Right lobe of liver (tissue), 6 donors: ENCODE data around the gene ADGRE3. TPM values are rescaled to one million over a fixed set of nuclear protein-coding genes. Genes with fewer than 3 reads are reported as not detected.

Source experiments
- ATAC-seq, 4 donors: fragments of 200-7000 bp; cut with Tn5 transposase; one replicate each; pipeline ENCODE4 v1.9.1; 2020; ENCODE audit warnings: mild to moderate bottlenecking in 4 of 4, moderate library complexity in 4 of 4
- DNase-seq, 3 donors: peaks; one replicate each; pipeline ENCODE4 v3.0.0-alpha.2; 2020
- H3K27ac ChIP-seq, 3 donors: fragments of 200-600 bp; one replicate each; pipeline ENCODE4 v1.8.0; 2022
- H3K27me3 ChIP-seq, 2 donors: fragments of 200-600 bp; one replicate each; pipeline ENCODE4 v1.8.0; 2022
- H3K36me3 ChIP-seq, 4 donors: fragments of 200-600 bp; sonication (generic) in 1 of 4; one replicate each; pipeline versions ENCODE4 v1.5.1 to v1.8.0; 2017 to 2022; ENCODE audit warnings: control low read depth in 1 of 4
- H3K4me1 ChIP-seq, 4 donors: fragments of 200-600 bp; sonication (generic) in 1 of 4; one replicate each; pipeline versions ENCODE4 v1.5.1 to v1.8.0; 2017 to 2022; ENCODE audit warnings: control low read depth in 1 of 4
- H3K4me3 ChIP-seq, 3 donors: fragments of 200-600 bp; one replicate each; pipeline ENCODE4 v1.8.0; 2022
- H3K9me3 ChIP-seq, 4 donors: fragments of 200-600 bp; sonication (generic) in 1 of 4; one replicate each; pipeline versions ENCODE4 v1.5.1 to v1.8.0; 2017 to 2022; ENCODE audit warnings: control low read depth in 1 of 4
- POLR2A ChIP-seq: fragments of 450-650 bp; IDR thresholded peaks from one replicate; pipeline ENCODE4 v1.6.1; 2017; ENCODE audit warnings: antibody characterized with exemption, mild to moderate bottlenecking
- WGBS: methylation state at CpG from one replicate; pipeline ENCODE4 v1.1.6; 2018; ENCODE audit warnings: low coverage, low lambda C conversion rate; ENCODE audit not compliant: insufficient coverage; ENCODE audit errors: missing lambda C conversion rate; 5-methylcytosine and 5-hydroxymethylcytosine counted together
- intact Hi-C, 2 donors: fragments of 100-400 bp; cut with DNase I; formaldehyde crosslinking; loops; one replicate each; pipeline versions ENCODE4 v1.11.2 to v1.14.1; 2022
- total RNA-seq, 6 experiments: library from RNA; depleted of rRNA in 2 of 6; stranded (reverse); fragments of >200 nt in 2 of 6; fragmentation: NEBNext Ultra II Directional in 3 of 6; extraction: Animal tissue kit (Norgen Biotek cat#: 25700) in 3 of 6; gene quantifications; one replicate each; pipeline versions ENCODE4 v1.1.0 to v1.2.4, GENCODE V29; 2016 to 2023
- TF ChIP-seq, protein P1 (sequence below), 4 donors: fragments of 200-600 bp in 3 of 4; fragments of 450-650 bp in 1 of 4; IDR thresholded peaks; one replicate each; pipeline versions ENCODE4 v1.5.1 to v1.8.0; 2016 to 2022; ENCODE audit warnings: antibody characterized with exemption in 4 of 4, mild to moderate bottlenecking in 2 of 4
- donor health status: DM: no; HTN: yes; CAD: no.
- donor health status: DM: no; HTN: no; CAD: no.
- donor health status: DM: no; HTN: no; CAD: no.
- donor health status: DM: no; HTN: yes; CAD: no.
- donor health status: DM: no; HTN: yes; CAD: no.

ADGRE3 gene
- total RNA-seq, 6 experiments from 2014 or later, result 0.09 to 0.53 (median 0.24) TPM; not detected in 2

DNA sequence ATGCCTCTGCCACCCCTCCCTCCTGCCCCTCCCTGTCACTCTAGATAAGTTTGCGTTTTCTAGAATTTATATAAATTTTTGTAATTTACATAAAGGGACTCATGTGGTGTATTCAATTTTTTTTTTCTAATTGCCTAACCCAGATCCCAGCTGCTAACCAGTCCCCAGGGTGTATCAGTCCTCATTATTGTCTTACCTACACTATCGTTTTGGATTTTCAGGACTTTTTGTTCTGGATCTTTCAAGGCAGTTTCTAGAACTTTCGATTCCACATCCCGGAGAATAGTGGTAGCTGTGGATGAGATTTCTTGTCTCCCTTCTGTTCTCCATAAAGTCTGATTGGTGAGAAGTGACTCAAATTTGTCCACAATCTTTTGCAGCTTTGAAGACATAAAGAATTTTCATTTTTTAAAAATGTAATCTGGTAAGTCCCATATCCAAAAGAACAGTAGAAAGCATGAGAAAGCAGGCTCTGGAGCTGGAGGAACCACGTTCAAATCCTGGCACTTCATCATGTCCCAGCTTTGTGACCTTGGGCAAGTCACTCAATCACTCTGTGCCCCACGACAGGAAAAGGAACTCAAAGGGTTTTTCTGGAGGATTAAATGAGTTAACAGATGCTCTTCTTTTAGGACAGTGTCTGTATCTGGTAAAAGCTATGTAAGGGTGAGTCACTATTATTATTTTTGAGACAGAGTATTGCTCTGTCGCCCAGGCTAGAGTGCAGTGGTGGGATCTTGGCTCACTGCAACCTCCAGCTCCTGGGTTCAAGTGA, 19.7 kb downstream of the ADGRE3 start:
- Histone ChIP-seq H3K36me3 (no peaks in the 10 kb centered on the region), H3K4me3 (no peak overlapping the region), H3K27ac (no peak overlapping the region), H3K27me3 (no peaks in the 10 kb centered on the region), H3K4me1 (no peaks in the 10 kb centered on the region), H3K9me3 (no peaks in the 10 kb centered on the region)
- no peak for ATAC-seq
- intact Hi-C loops, result no loop called here
- TF ChIP-seq, protein P1, sequence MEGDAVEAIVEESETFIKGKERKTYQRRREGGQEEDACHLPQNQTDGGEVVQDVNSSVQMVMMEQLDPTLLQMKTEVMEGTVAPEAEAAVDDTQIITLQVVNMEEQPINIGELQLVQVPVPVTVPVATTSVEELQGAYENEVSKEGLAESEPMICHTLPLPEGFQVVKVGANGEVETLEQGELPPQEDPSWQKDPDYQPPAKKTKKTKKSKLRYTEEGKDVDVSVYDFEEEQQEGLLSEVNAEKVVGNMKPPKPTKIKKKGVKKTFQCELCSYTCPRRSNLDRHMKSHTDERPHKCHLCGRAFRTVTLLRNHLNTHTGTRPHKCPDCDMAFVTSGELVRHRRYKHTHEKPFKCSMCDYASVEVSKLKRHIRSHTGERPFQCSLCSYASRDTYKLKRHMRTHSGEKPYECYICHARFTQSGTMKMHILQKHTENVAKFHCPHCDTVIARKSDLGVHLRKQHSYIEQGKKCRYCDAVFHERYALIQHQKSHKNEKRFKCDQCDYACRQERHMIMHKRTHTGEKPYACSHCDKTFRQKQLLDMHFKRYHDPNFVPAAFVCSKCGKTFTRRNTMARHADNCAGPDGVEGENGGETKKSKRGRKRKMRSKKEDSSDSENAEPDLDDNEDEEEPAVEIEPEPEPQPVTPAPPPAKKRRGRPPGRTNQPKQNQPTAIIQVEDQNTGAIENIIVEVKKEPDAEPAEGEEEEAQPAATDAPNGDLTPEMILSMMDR (IDR thresholded peaks at IDR 0.05), result no peak
- TF ChIP-seq POLR2A, result no peak
- 52% methylated on average over 7 of the region's 7 CpGs for WGBS
- no peak for DNase-seq

DNA sequence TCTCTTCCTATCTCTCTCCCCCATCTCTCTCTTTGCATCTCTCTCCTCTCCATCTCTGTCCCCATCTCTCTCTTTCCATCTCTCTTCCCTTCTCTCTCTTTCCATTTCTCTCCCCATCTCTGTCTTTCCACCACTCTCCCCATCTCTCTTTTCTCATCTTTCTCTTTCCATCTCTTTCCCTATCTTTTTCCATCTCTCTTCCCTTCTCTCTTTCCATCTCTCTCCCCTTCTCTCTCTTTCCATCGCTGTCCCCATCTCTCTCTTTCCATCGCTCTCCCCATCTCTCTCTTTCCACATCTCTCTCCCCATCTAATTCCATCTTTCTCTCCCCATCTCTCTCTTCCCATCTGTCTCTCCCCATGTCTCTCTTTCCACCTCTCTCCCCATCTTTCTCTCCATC, 24.5 kb downstream of the ADGRE3 start:
- ATAC-seq (no peak), DNase-seq (no peak)
- H3K36me3 ChIP-seq, result no peaks in the 10 kb centered on the region
- no peaks in the 10 kb centered on the region for H3K4me1 ChIP-seq
- TF ChIP-seq, protein P1 (IDR thresholded peaks at IDR 0.05), result no peak
- no peak for TF ChIP-seq POLR2A
- H3K27me3 ChIP-seq, result no peaks in the 10 kb centered on the region
- no peak overlapping the region for H3K4me3 ChIP-seq
- H3K9me3 ChIP-seq, result no peaks in the 10 kb centered on the region
- 52% methylated on average over 2 of the region's 2 CpGs for WGBS
- H3K27ac ChIP-seq, result no peak overlapping the region
- intact Hi-C loops, result no loop called here

DNA sequence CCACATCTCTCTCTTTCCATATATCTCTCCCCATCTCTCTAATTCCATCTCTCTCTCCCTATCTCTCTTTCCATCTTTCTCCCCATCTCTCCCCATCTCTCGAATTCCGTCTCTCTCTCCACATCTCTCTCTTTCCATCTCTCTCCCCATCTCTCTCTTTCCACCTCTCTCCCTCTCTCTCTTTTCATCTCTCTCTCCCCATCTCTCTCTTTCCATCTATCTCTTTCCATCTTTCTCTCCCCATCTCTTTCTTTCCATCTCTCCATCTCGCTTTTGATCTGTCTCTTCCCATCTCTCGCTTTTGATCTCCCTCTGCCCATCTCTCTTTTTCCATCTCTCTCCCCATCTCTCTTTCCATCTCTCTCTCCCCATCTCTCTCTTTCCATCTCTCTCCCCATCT, 25.6 kb downstream of the ADGRE3 start:
- intact Hi-C loops, result no loop called here

DNA sequence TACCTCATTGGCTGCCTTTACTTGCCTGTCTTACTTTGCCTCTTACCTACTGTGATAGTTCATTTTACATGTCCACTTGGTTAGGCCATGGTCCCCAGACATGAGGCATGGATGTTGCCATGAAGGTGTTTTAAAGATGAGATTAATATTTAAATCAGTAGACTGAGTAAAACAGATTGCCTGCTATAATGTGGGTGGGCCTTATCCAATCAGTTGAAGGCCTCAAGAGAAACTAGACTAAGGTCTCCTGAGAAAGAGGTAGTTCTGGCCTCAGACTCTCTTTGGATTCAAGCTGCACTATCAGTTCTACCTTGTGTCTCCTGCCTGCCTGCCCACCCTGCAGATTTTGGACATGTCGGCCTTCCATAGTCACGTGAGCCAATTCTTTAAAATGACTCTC, 26.1 kb downstream of the ADGRE3 start:
- ATAC-seq (no peak), DNase-seq (no peak)
- Histone ChIP-seq H3K27me3 (no peaks in the 10 kb centered on the region), H3K36me3 (no peaks in the 10 kb centered on the region), H3K4me1 (no peaks in the 10 kb centered on the region), H3K9me3 (no peaks in the 10 kb centered on the region), H3K27ac (no peak overlapping the region), H3K4me3 (no peak overlapping the region)
- TF ChIP-seq POLR2A, result no peak
- TF ChIP-seq, protein P1 (IDR thresholded peaks at IDR 0.05), result no peak
- 67% methylated on average over 2 of the region's 2 CpGs for WGBS
- intact Hi-C loops, result no loop called here

More for the DNA sequence above, 25.6 kb downstream of the ADGRE3 start:
- no peak overlapping the region for H3K4me3 ChIP-seq
- H3K27me3 ChIP-seq, result no peaks in the 10 kb centered on the region
- TF ChIP-seq, protein P1 (IDR thresholded peaks at IDR 0.05), result no peak
- TF ChIP-seq POLR2A, result no peak
- H3K27ac ChIP-seq, result no peak overlapping the region
- H3K4me1 ChIP-seq, result no peaks in the 10 kb centered on the region
- H3K36me3 ChIP-seq, result no peaks in the 10 kb centered on the region
- DNase-seq (no peak), ATAC-seq (no peak)
- WGBS, result 43% methylated on average over 4 of the region's 4 CpGs
- H3K9me3 ChIP-seq, result no peaks in the 10 kb centered on the region
